Measurements from ENCODE around the gene RIOK2. TPM values are rescaled to one million over a fixed set of nuclear protein-coding genes. Genes with fewer than 3 reads are reported as not detected.

The RIOK2 gene
- total RNA-seq, 1 donor from 2014 or later: 30.5 TPM

GRCh38 chr5:97135868-97136267 lies 47.2 kb downstream of the RIOK2 start:
- Mint-ChIP-seq H3K36me3 (ENCODE audit: low read depth) (no peaks in the 10 kb centered on the region), H3K4me1 (ENCODE audit: low read depth) (peaks cover 21% of the 10 kb centered on the region), H3K4me3 (ENCODE audit: low read depth) (no peak overlapping the region), H3K27ac (no peak overlapping the region), H3K9me3 (no peaks in the 10 kb centered on the region), H3K27me3 (ENCODE audit: low read depth) (peaks cover 19% of the 10 kb centered on the region)
- no peak for DNase-seq (ENCODE audit: low spot score)
- intact Hi-C loops (cut with micrococcal nuclease): loop anchor here (2.0 to 5.0 kb wide), 2 partner anchors 41 to 204 kb away; no protein-coding TSS in a partner anchor

DNA sequence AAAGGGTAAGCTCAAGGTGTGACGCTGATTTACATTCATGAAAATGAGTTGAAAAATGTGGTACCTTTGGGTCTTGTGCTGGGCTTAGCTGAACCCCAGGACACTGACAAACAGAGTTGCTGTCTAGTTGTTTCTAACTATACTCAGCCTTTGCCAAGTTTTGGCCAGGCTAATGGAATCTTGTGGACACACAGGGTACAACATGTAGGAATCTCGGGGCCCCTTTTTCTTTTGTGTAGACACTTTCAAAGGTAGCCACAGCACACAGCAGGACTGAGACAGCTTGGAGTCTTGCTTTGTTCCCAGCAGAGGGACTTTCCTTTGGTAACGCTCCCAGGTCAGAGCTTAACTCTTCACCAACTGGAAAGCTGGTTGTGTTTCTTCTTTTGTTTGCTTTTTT lies 48.4 kb downstream of the RIOK2 start:
- Mint-ChIP-seq H3K4me3 (ENCODE audit: low read depth) (no peak overlapping the region), H3K36me3 (ENCODE audit: low read depth) (no peaks in the 10 kb centered on the region), H3K27ac (no peak overlapping the region), H3K4me1 (ENCODE audit: low read depth) (peaks cover 21% of the 10 kb centered on the region), H3K27me3 (ENCODE audit: low read depth) (peaks cover 13% of the 10 kb centered on the region), H3K9me3 (no peaks in the 10 kb centered on the region)
- DNase-seq (ENCODE audit: low spot score): no peak
- intact Hi-C loops (cut with micrococcal nuclease): loop anchor here (2.0 to 5.0 kb wide), 2 partner anchors 40 to 202 kb away; no protein-coding TSS in a partner anchor

DNA sequence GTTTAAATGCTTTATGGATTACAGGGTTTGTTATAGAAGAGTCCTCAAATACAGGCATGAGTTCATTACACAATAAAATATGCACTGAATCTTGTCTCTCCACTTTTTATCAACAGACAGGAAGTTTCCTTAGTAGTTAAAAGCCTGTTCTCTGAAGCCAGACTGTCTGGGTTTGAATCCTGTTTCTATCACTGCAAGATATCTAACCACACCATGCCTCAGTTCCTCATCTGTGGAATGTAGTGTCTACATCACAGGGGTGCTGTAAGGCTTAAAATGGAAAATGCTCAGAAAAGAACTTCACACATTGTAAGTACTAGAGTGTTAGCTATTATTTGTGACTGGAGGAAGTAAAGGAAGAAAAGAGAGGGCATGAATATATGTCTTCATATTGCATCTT lies 49.9 kb downstream of the RIOK2 start:
- Mint-ChIP-seq H3K9me3 (no peaks in the 10 kb centered on the region), H3K4me1 (ENCODE audit: low read depth) (peaks cover 24% of the 10 kb centered on the region), H3K27me3 (ENCODE audit: low read depth) (peaks cover 17% of the 10 kb centered on the region), H3K27ac (no peak overlapping the region), H3K36me3 (ENCODE audit: low read depth) (no peaks in the 10 kb centered on the region), H3K4me3 (ENCODE audit: low read depth) (no peak overlapping the region)
- intact Hi-C loops (cut with micrococcal nuclease): no loop called here
- DNase-seq (ENCODE audit: low spot score): no peak

DNA sequence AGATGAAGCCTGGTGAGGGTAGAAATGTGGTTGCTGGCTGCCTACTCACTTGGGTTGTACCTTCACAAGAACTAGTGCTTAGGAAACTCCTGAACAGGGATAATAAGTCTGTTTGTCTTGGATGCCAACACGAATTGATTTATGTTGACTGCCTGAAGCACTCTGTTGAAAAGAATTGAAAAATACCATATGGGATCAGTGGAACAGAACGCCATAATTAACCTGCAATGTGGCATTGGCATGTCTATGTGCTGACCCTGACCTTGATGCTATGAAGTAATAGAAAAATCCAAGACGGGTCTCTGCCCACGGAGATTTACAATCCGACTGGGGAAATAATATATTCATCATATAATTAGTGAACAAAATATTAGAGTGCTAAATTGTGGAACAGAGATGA lies 51.1 kb downstream of the RIOK2 start:
- H3K9me3 Mint-ChIP-seq: no peaks in the 10 kb centered on the region
- DNase-seq (ENCODE audit: low spot score): no peak
- H3K4me3 Mint-ChIP-seq (ENCODE audit: low read depth): no peak overlapping the region
- H3K27ac Mint-ChIP-seq: no peak overlapping the region
- intact Hi-C loops (cut with micrococcal nuclease): no loop called here
- H3K4me1 Mint-ChIP-seq (ENCODE audit: low read depth): peaks cover 23% of the 10 kb centered on the region
- peaks cover 23% of the 10 kb centered on the region for H3K27me3 Mint-ChIP-seq (ENCODE audit: low read depth)
- no peaks in the 10 kb centered on the region for H3K36me3 Mint-ChIP-seq (ENCODE audit: low read depth)

DNA sequence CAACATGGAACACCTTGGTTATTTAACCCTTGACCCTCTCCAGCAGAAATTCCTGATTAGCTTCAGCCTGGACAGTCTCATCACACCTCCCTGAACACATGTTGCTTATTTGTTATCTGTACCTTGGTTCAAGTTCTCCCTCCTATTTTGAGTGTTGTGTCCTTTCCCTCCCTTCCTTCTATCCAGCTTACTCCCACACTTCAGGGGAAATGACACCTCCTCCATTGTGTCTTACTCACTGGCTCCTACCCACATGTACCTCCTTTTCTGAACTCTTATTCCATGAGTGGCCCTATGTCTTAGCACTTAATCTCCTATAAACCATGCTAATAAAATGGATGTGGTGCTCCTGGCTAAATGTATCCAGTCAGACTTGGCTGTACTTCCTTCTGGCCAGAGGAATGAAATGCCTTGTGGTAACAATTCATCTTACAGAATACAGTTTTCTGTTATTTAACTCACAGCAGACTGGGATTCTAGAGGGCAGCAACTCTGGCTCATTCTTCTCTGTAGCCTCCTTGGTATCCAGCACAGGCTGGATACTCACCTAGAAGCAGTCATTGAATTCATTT lies 51.8 kb downstream of the RIOK2 start:
- no peaks in the 10 kb centered on the region for H3K9me3 Mint-ChIP-seq
- no peaks in the 10 kb centered on the region for H3K36me3 Mint-ChIP-seq (ENCODE audit: low read depth)
- H3K27me3 Mint-ChIP-seq (ENCODE audit: low read depth): peaks cover 25% of the 10 kb centered on the region
- intact Hi-C loops (cut with micrococcal nuclease): no loop called here
- H3K4me1 Mint-ChIP-seq (ENCODE audit: low read depth): peaks cover 18% of the 10 kb centered on the region
- DNase-seq (ENCODE audit: low spot score): no peak
- H3K4me3 Mint-ChIP-seq (ENCODE audit: low read depth): no peak overlapping the region
- no peak overlapping the region for H3K27ac Mint-ChIP-seq

DNA sequence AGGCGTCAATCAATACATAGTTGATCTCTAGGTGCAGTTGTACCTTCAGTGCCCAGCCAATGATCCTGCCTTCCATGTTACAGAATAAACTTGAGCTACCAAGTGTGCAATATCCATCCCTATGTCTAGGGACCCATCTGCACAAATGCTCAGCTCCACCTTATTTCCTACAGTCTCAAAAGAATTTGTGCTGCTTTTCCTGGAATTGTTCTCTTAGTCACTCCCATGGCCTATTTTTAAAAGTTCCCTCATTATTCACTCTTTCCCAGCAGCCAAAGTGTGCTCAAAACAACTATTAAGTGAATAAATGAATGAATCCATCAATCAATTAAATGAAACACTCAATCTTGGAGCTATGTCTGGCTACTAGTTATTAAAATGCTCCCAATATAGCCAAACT lies 55.3 kb downstream of the RIOK2 start:
- no peaks in the 10 kb centered on the region for H3K36me3 Mint-ChIP-seq (ENCODE audit: low read depth)
- no peak overlapping the region for H3K4me3 Mint-ChIP-seq (ENCODE audit: low read depth)
- H3K27ac Mint-ChIP-seq: no peak overlapping the region
- intact Hi-C loops (cut with micrococcal nuclease): no loop called here
- DNase-seq (ENCODE audit: low spot score): no peak
- H3K27me3 Mint-ChIP-seq (ENCODE audit: low read depth): peaks cover 41% of the 10 kb centered on the region
- no peaks in the 10 kb centered on the region for H3K9me3 Mint-ChIP-seq
- peaks cover 7% of the 10 kb centered on the region for H3K4me1 Mint-ChIP-seq (ENCODE audit: low read depth)

- no peak overlapping the region for H3K27ac Mint-ChIP-seq
- no peak overlapping the region for H3K4me3 Mint-ChIP-seq (ENCODE audit: low read depth)
- no peaks in the 10 kb centered on the region for H3K36me3 Mint-ChIP-seq (ENCODE audit: low read depth)
- H3K9me3 Mint-ChIP-seq: no peaks in the 10 kb centered on the region
- intact Hi-C loops (cut with micrococcal nuclease): no loop called here
- H3K4me1 Mint-ChIP-seq (ENCODE audit: low read depth): peaks cover 3% of the 10 kb centered on the region
- no peak for DNase-seq (ENCODE audit: low spot score)
- H3K27me3 Mint-ChIP-seq (ENCODE audit: low read depth): peaks cover 40% of the 10 kb centered on the region
Observed at GRCh38 chr5:97125125-97125683, 57.8 kb downstream of the RIOK2 start.

DNA sequence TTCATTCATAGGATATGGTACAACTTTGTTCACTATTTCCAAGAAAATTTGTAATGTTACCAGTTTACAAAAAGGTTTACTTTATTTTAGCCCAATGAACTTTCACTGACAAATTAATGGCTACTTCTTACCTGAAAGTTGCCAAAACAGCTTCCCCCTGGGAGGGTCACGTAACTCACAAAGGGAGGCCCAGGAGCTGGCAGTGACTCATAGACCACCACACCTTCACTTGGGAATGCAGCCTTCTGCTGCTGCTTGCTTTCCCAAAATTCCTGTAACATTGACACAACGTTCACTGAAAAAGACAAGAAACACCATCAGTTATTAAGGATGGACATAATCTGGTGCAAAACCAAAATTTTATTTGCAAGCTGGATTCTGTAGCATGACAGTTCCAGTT lies 58.7 kb downstream of the RIOK2 start:
- Mint-ChIP-seq H3K4me3 (ENCODE audit: low read depth) (no peak overlapping the region), H3K27me3 (ENCODE audit: low read depth) (peaks cover 40% of the 10 kb centered on the region), H3K36me3 (ENCODE audit: low read depth) (no peaks in the 10 kb centered on the region), H3K9me3 (no peaks in the 10 kb centered on the region), H3K4me1 (ENCODE audit: low read depth) (peaks cover 3% of the 10 kb centered on the region), H3K27ac (no peak overlapping the region)
- intact Hi-C loops (cut with micrococcal nuclease): no loop called here
- DNase-seq (ENCODE audit: low spot score): no peak

- no peaks in the 10 kb centered on the region for H3K4me1 Mint-ChIP-seq (ENCODE audit: low read depth)
- H3K4me3 Mint-ChIP-seq (ENCODE audit: low read depth): no peak overlapping the region
- no peaks in the 10 kb centered on the region for H3K9me3 Mint-ChIP-seq
- H3K27me3 Mint-ChIP-seq (ENCODE audit: low read depth): peaks cover 34% of the 10 kb centered on the region
- DNase-seq (ENCODE audit: low spot score): no peak
- intact Hi-C loops (cut with micrococcal nuclease): no loop called here
- H3K27ac Mint-ChIP-seq: no peak overlapping the region
- H3K36me3 Mint-ChIP-seq (ENCODE audit: low read depth): no peaks in the 10 kb centered on the region
Observed at GRCh38 chr5:97121848-97122247, 61.2 kb downstream of the RIOK2 start.

- no peaks in the 10 kb centered on the region for H3K36me3 Mint-ChIP-seq (ENCODE audit: low read depth)
- H3K27ac Mint-ChIP-seq: no peak overlapping the region
- intact Hi-C loops (cut with micrococcal nuclease): no loop called here
- H3K4me3 Mint-ChIP-seq (ENCODE audit: low read depth): no peak overlapping the region
- peaks cover 26% of the 10 kb centered on the region for H3K27me3 Mint-ChIP-seq (ENCODE audit: low read depth)
- no peaks in the 10 kb centered on the region for H3K4me1 Mint-ChIP-seq (ENCODE audit: low read depth)
- DNase-seq (ENCODE audit: low spot score): no peak
- H3K9me3 Mint-ChIP-seq: no peaks in the 10 kb centered on the region
Observed at GRCh38 chr5:97120195-97120594, 62.9 kb downstream of the RIOK2 start.

DNA sequence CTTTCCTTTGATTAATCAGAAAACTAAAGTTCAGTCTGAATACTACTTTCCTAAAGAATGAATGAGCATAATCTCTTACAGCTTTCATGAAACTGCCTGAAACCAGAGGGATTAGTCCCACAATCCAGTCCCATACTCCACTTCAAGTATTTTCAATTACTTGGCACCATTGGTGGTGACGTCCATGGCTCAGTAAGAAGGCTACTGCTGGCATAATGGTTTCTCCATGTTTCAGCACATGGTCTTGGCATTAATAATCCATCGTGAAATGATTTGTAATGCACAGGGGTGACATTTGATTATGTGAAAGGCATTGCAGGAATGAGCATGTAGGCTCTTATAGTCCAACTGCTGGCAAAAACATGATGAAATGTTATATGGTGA lies 64.0 kb downstream of the RIOK2 start:
- no peak overlapping the region for H3K27ac Mint-ChIP-seq
- no peak for DNase-seq (ENCODE audit: low spot score)
- intact Hi-C loops (cut with micrococcal nuclease): no loop called here
- no peak overlapping the region for H3K4me3 Mint-ChIP-seq (ENCODE audit: low read depth)
- no peaks in the 10 kb centered on the region for H3K9me3 Mint-ChIP-seq
- no peaks in the 10 kb centered on the region for H3K36me3 Mint-ChIP-seq (ENCODE audit: low read depth)
- H3K27me3 Mint-ChIP-seq (ENCODE audit: low read depth): peaks cover 29% of the 10 kb centered on the region
- H3K4me1 Mint-ChIP-seq (ENCODE audit: low read depth): no peaks in the 10 kb centered on the region

- H3K36me3 Mint-ChIP-seq (ENCODE audit: low read depth): no peaks in the 10 kb centered on the region
- no peak overlapping the region for H3K27ac Mint-ChIP-seq
- intact Hi-C loops (cut with micrococcal nuclease): no loop called here
- no peaks in the 10 kb centered on the region for H3K9me3 Mint-ChIP-seq
- peaks cover 25% of the 10 kb centered on the region for H3K27me3 Mint-ChIP-seq (ENCODE audit: low read depth)
- H3K4me1 Mint-ChIP-seq (ENCODE audit: low read depth): no peaks in the 10 kb centered on the region
- no peak overlapping the region for H3K4me3 Mint-ChIP-seq (ENCODE audit: low read depth)
- DNase-seq (ENCODE audit: low spot score): no peak
Observed at GRCh38 chr5:97118261-97119006, 64.6 kb downstream of the RIOK2 start.

DNA sequence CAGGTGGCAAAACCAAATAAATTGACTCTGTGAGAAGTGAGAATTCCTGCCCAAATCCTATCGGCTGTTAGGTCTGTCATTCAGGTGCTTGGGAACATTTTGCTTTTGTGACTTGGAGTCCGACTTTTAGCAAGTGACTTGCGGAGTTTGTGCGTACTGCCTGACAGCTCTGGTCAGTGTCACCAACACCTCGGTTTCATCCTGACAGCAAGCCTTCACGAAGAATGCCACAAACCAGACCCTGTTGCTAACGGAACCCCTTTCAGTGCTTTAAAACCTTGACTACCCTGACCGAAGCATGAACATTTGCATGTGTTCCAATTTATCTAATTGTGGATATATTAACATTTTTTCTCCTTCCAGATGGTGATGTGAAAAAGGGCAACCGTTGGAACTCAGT lies 67.1 kb downstream of the RIOK2 start:
- Mint-ChIP-seq H3K36me3 (ENCODE audit: low read depth) (no peaks in the 10 kb centered on the region), H3K27ac (no peak overlapping the region), H3K4me1 (ENCODE audit: low read depth) (no peaks in the 10 kb centered on the region), H3K4me3 (ENCODE audit: low read depth) (no peak overlapping the region), H3K27me3 (ENCODE audit: low read depth) (peaks cover 16% of the 10 kb centered on the region), H3K9me3 (no peaks in the 10 kb centered on the region)
- intact Hi-C loops (cut with micrococcal nuclease): no loop called here
- no peak for DNase-seq (ENCODE audit: low spot score)
